ENCODE measurements around the gene TBCEL.
"Not testable (repeated sequence)": the region's sequence is repeated elsewhere in the genome, so short reads cannot be mapped to it uniquely, and the experiment has no call there.

Gene TBCEL

DNA sequence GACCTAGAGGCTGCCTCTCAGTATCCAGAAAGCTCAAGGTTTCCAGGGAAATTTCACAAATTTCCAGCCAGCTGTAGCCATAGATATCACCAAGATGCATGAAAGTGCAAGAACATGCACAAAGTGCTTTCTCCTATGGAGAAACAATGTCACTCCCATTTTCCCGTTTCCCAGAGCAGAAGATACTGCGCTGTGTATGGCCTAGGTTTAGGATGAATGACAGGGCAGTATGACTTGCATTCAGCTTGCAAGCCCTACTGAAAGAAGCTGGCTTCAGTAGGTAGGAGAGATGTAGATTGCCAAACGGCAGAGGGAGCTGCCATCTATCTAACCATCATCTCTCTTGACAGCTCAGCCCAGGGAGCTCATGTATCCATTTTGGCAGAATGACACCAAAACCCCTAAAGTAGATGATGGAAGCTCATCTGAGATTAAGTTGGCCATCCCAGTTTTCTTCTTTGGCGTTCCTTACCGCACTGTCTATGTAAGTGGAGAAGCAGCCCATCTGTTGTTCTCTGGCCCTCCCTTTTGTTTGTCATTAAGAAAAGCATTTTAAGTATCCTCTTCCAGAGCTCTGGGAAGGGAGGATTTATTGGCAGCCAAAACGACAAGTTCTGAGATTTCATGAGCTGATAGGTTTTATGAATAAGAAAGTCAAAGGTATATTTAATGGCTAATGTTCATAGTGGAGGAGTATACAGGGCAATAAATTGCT, 81.7 kb downstream of the TBCEL start:
- DNase-seq (ENCODE audit: low read depth): no peak

DNA sequence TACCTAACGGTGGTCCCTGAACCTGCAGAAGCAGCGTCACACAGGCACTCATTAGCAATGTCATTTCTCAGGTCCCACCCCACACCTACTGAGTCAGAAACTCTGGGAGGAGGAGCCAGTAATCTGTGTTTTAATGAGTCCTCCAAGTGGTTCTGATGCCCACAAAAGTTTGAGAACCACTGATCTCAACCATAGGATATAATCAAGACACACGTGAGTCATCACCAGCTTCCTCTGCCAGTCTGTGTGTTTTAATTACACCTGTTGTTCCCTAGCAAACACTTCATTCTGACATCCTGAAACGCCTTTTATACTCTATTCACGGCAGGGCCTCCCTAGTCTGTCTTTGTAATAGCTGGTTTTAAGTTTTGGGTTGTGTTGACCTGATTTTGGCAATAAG, 82.9 kb downstream of the TBCEL start:
- DNase-seq (ENCODE audit: low read depth): no peak

DNA sequence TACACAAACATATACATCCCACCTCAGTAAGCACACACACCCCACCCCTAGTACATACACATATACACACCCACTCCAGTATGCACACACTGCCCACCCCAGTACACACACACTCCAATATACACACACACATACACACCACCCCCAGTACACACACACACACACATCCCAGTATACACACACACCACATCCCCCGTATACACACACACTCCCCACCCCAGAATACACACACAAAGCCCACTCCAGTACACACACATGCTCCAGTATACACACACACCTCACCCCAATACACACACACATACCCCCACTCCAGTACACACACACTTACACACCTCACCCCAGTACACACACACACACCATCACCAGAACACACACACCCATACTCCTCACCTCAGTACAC, 84.5 kb downstream of the TBCEL start:
- DNase-seq (ENCODE audit: low read depth): no peak

DNA sequence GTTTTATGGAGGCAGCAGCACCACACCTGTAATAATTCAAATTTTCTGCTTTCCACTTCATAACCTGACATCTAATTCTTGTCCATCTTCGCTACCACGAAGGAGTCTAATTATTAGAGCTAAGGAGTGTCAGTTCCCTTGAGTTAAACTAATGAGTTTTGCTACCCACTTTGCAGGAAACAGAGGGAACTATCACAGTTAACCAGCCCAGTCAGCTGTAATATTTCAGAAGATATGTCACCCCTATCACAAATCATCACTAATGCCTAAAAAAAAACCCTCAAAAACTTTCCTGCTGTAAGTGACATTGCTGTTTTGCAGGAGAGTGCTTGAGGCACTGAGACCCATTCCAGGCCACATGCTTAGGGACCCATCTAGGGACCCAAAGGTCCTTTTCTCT, 85.6 kb downstream of the TBCEL start:
- DNase-seq (ENCODE audit: low read depth): no peak

DNA sequence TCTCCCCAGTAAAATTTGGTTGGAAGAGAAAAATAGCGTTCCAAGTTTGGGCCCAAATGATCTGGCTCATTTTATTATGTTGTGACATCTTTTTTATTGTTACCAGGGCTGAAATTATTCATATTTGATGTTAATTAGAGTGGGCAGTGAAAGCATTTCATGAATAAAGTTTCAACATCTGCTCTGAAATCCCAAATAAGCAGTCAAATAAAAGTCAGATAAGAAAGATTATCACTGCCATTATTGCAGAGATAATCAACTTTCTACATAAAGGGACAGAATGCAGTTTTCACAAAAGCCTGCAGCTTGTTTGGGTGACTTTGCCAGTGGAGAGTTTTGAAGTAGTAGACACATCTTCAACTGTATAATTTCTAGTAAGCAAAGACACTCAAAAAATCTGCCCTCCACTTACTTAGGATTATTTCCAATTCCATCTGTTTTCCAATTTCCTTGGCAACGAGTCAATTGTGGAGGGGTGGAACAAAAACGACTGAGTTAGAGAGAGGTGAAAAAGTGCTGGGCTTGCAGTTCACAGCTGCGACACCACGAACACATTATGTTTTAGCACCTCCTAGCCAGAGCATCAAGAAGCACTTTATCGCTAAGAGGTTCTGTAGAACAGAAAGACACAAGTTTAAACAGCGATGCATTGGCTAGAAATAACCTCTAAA, 86.1 kb downstream of the TBCEL start:
- no peak for DNase-seq (ENCODE audit: low read depth)

DNA sequence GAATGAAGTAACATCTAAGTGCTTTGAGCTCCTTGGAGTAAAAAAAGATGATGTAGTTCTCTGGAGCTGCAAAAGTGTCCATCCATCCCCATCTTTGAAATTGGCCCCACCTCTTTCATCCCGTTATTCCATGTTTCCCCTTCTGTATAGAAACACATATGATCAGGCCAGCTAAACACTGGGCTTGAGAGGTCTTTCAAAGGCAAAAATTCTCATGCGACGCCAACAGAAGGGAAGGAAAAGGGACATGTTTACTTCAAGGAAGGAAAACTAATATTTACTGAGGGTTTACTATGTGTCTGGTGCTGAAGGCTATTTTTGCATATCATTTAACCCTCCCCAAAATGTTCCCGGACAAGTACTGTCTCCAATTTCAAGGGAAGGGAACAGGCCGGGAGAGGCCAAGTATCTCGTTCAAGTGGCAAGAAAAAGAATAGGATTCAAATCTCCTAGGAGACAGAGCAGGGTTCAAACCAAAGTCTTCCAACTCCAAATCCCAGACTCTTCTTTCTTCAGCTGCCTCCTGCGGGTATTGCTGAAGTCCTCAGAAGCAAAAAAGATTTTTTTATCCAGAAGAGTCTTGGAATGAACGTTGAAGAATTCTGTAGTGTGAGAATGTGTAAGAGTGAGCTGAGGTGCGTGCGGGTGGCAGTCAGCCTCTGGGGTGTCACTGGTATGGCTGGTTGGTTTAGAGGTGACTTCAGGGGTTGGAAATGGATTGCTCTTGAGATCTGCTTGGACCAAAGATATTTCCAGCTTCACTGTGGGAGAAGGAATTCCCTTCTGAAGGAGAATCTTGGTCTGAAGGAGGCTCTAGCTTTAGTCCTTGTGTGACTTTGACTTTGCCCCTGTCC, 87.2 kb downstream of the TBCEL start:
- DNase-seq (ENCODE audit: low read depth): no peak

DNA sequence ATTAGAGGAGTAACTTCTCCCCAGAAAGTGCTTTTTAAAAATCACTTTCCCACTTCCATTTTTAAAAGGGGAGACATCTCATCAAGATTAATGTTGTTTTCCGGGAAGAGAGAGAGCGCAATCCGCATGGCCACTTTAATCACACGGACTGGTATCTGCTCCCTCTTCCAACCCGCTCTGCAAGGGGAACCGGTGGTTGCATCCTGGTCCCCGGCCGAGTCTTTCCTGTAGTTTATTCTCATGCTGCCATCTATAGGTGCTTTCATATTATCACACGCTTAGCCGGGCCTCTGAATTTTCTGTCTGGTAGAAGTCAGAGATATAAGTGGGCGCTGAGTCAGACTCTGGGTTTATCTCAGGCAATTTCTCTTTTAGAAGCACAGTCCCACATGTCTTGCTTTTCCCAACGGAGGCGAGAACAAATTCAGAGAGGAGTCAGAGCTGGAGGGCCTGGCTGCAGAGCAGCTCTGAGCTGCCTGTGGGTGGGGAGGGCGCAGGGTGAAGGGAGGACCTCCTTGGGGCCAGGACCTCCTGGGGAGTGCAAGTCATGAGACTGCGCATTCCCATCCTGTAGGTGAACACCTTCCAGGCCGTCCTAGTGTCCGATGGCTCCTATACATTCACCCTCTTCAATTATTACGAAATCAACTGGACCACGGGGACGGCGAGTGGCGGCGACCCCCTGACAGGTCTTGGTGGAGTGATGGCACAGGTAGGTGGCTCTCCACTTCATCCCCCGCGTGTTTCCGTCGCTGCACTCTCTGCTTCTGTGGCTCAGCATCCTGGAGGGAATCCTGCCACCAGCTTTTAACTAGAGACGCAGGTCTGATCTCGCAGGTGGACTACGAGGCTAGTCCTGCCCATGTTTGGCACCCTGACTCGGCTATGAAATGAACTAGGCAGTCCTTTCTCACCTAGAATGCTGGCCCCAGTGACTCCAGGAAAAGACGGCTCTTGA, 88.9 kb downstream of the TBCEL start:
- peak; percentile 18 for DNase-seq (ENCODE audit: low read depth)

DNA sequence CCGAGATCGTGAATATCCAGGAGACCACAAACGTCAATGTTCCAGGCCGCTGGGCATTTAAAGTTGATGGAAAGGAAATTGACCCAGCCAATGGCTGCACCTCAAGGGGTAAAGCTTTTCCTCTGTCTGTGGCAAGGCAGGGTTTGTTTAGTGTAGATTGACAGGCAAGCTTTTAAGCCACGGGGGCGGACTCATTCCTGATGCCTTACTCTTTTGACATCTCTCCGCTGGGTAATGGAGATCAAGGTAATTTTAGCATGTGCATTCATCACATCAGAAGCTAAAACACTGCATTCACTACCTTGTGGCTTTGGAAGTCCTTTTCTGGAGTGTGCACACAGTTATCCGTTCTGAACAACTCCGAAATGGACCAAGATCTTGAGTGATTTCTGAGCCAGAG, 89.7 kb downstream of the TBCEL start:
- DNase-seq (ENCODE audit: low read depth): no peak

DNA sequence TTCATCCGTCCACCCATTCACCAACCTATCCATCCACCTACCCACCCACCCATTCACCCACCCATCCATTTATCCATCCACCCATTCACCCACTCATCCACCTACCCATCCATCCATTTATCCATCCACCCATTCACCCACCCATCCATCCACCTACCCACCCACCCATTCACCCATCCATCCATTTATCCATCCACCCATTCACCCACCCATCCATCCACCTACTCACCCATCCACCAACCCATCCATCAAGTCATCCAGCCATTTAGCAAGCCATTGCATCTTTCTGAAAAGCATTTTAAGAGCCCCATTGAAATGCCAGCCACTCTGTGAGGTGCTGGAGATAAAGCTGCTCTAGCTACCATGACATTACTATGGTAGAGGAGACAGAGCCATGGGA, 91.1 kb downstream of the TBCEL start:
- DNase-seq (ENCODE audit: low read depth): not testable (repeated sequence)

DNA sequence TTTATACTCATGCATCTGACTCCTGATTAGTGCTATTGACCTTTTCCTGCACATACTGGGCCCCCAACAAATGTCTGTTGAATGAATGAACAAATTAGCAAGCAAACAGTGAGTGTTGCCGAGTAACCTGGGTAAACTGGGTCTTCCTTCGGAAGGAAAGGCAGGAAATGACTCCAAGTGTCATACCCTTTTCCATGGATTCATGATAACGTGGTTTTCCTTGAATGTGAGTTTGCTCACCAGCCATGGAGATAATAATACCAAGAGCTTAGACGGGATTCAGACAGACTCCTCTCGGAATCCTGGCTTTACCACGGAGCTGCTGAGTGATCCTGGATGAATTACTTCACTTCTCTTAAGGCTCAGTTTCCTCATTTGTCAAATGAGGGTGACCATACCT, 93.9 kb downstream of the TBCEL start:
- no peak for DNase-seq (ENCODE audit: low read depth)

DNA sequence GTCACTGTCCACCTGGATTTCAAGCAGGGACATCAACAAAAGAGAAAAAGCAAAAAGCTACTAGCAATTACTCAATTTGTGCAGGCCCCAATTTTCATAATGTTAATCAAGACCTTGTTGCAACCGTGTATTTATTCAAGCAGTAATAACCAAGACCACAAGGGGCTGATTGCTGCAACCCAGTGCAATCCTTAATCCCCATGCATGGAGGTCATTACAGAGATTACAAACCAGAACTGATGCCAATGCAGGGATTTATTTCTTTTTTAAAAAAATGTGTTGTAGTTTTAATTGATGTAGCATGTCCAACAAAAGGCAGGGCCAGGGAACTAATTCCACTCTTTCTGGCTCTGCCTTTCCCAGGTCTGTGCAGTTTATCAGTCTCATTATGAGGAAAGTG, 95.5 kb downstream of the TBCEL start:
- no peak for DNase-seq (ENCODE audit: low read depth)

DNA sequence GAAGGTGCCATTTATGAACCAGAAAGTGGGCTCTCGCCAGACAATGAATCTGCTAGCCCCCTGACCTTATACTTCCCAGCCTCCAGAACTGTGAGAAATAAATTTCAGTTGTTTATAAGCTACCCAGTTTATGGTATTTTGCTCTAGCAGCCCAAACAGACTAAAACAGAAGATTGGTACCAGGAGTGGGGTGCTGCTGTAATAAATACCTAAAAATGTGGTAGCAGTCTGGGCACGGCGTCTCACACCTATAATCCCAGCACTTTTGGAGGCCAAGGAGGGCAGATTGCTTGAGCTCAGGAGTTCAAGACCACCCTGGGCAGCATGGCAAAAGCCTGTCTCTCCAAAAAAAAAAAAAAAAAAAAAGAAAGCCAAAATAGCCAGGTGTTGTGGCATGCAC, 98.4 kb downstream of the TBCEL start:
- DNase-seq (ENCODE audit: low read depth): no peak

DNA sequence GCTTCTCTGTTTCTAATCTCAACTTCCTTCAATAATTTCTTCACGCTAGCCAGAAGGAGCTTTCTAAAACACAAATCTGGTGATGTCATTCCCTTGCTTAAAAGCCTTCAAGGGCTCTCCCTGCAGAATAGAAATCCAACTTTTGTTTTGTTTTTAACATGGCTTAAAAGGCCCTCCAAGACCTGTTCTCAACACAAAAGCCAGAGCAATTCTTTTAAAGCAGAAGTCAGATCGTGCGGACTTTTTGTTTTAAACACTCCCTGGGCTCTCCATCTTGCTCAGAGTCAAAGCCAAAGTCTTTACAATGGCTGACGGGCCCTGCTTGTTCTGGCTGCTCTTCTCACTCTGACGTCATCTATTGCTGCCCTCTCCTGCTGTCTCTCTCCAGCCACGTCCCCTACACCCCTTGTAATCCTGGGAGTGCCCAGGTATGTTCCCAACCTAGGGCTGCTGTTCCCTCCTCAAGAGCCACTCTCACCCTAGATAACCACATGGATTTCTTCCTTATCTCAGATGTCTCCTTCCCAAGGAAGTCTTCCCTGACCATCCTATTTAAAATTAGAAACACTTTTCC, 99.7 kb downstream of the TBCEL start:
- no peak for DNase-seq (ENCODE audit: low read depth)

DNA sequence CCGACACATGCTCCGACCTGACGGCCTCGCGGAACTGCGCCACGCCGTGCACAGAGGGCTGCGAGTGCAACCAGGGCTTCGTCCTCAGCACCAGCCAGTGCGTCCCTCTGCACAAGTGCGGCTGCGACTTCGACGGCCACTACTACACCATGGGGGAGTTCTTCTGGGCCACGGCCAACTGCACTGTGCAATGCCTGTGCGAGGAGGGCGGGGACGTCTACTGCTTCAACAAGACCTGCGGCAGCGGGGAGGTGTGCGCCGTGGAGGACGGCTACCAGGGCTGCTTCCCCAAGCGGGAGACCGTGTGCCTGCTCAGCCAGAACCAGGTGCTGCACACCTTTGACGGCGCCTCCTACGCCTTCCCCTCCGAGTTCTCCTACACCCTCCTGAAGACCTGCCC, 103.9 kb downstream of the TBCEL start:
- DNase-seq (ENCODE audit: low read depth): no peak

DNA sequence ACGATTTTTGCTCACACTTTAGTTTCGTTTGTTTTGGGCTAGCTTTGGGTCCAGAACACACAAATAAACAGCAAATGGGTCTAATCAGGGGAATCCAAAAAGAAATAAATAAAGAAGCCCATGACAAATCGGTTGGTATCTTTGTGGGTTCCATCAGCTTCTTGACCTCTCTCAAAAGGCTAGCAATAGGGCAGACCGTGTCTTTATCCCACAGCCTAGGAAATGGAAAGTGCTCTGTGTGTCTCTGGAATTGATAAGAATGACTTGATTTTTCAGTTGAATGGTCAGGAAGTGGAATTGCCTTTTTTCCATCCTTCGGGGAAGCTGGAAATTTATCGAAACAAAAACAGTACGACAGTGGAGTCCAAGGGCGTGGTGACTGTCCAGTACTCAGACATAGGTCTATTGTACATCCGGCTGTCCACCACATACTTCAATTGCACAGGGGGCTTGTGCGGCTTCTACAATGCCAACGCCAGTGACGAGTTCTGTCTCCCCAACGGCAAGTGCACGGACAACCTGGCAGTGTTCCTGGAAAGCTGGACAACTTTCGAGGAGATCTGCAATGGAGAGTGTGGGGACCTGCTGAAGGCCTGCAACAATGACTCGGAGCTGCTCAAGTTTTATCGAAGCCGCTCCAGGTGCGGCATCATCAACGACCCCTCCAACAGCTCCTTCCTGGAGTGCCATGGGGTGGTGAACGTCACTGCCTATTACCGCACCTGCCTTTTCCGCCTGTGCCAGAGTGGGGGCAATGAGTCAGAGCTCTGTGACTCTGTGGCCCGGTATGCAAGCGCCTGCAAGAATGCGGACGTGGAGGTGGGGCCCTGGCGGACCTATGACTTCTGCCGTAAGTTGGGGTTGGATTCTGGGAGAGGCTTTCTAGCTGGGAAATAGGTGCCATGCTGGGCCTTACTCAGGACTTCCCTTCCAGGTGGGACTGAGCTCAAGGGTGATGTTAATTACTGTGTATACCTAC, 105.7 kb downstream of the TBCEL start:
- DNase-seq (ENCODE audit: low read depth): no peak

DNA sequence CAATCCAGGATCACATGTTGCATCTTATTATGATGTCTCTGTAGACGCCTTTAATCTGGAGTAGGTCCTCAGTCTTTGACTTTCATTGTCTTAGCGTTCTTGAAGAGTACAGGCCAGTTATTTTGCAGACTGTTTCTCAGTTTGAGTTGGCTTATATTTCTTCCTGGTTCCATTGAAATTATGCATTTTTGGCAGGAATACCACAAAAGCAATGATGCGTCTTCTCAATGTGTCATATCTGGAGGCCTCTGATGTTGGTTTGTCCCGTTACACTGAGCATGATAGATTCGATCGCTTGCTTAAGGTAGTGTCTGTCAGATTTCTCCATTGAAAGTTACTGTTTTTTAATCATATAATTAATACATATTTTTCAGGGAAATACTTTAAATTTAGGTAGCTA, 107.8 kb downstream of the TBCEL start:
- DNase-seq (ENCODE audit: low read depth): no peak

DNA sequence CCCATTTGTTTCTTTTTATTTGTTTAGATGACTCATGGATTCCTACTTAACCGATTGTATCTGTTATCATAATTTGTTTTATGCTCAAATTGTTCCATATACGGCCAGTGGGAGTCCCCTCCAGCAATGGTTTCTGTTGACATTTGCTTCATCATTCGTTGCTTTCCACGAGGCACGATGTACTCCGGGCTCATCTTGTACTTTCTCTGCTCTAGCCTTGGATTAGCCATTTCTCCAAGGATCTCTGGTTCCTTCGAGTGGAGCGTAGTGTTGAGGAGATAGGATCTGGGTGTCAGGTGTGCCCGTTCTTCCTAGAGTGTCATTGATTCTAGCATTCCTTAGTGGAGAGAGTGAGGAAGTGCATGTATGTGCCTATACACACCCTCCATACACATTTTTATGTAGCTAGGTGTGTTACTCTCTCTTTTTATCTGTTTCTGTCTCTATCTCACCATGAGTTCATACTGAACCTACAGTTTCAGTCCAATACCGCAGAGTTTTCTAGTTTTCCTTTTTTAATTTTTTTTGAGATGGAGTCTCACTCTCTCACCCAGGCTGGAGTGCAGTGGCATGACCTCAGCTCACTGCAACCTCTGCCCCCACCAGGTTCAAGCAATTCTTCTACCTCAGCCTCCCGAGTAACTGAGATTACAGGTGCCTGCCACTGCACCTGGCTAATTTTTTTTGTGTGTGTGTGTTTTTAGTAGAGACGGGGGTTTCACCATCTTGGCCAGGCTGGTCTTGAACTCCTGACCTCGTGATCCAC, 108.5 kb downstream of the TBCEL start:
- DNase-seq (ENCODE audit: low read depth): no peak

DNA sequence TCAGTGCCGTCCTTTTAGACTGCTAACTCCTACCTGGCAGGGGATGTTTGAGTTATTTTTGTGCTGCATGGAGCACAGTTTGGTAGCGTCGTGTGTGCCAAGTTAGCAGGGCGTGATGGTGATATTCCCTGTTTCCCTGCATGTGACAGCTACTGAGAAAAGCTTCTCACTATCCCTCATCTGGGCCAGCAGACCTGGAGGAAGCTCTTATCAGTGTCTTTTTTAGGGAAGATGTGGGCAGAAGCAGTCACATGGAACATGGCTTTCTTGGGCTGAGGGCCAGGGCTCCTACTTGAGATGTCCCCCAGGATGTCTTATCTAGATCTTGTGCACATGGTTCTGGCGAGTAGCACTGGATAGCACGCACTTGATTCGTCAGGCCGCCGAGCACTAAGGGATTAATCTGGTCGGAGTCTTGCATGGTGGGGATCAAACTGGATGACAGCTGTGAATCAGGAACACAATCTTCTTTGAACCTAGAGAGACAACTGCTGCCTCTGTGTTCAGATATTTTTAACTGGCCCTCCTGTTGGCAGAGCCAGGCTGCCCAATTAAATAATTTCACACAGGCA, 110.9 kb downstream of the TBCEL start:
- no peak for DNase-seq (ENCODE audit: low read depth)

DNA sequence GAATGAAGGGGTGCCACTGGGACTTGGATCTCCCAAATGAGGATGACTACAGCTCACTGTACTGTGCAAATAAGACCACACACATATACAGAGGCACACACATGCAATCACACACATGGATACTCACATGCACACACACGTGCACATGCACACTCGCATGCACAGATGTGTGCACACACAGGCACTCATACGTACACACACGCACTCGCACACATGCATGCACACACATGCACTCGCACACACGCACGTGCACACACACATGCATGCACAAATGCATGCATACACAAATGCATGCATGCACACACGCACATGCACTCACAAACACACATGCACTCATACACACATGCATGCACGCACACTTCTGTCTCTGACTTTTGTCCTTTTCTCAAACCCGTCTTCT, 113.1 kb downstream of the TBCEL start:
- no peak for DNase-seq (ENCODE audit: low read depth)

All from activated T-cell treated with anti-CD3 and anti-CD28 coated beads for 24 hours (primary cell).